GM12801 (cell line): ENCODE data around the gene PTPRT.

Experiments used
- TF ChIP-seq, protein P1 (sequence below): IDR thresholded peaks from one replicate; pipeline ENCODE4 v1.5.1; 2011; ENCODE audit warnings: control low read depth; ENCODE audit not compliant: insufficient read length; ENCODE audit errors: extremely low read depth

PTPRT gene

GRCh38 chr20:43023836-43024235 is 165.9 kb downstream of the PTPRT start:
- TF ChIP-seq, protein P1, sequence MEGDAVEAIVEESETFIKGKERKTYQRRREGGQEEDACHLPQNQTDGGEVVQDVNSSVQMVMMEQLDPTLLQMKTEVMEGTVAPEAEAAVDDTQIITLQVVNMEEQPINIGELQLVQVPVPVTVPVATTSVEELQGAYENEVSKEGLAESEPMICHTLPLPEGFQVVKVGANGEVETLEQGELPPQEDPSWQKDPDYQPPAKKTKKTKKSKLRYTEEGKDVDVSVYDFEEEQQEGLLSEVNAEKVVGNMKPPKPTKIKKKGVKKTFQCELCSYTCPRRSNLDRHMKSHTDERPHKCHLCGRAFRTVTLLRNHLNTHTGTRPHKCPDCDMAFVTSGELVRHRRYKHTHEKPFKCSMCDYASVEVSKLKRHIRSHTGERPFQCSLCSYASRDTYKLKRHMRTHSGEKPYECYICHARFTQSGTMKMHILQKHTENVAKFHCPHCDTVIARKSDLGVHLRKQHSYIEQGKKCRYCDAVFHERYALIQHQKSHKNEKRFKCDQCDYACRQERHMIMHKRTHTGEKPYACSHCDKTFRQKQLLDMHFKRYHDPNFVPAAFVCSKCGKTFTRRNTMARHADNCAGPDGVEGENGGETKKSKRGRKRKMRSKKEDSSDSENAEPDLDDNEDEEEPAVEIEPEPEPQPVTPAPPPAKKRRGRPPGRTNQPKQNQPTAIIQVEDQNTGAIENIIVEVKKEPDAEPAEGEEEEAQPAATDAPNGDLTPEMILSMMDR = no peak

DNA sequence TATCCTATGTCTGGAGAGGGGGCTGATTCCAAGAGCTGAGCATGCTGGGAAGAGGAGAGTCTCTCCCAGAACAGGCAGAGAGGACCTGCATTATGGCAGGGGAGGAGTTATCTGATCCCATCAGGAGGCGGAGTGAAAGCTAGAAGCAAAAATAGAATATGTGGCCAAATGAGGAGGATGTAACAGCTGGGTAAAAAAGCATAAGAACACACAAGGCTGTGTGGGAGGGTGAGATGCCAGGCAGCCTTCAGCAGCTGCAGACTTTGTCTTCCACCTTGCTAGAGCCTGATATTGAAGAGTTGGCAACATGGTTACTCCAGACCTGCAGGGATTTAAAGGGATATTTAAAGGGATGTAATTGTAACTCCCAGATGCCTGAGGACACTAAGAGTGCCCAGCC is 167.1 kb downstream of the PTPRT start:
- TF ChIP-seq, protein P1 = no peak

DNA sequence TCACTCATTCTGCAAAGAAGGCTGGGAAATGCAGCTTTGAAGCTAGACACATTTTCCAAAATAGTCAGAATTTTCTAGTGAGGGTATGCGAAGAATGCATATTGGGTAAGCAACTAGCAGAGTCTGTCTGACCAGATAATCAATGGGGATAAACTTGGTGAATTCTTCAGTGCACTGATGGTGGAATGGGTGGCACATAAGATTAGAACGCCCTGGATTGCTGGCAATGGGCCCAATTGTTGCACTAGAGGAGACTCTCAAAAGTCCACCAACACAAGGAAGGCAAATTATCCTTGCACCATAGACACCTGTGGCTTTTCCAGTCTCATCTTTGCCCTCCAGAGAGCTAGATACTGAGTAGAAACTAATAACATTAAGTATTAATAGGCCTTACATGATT is 167.6 kb downstream of the PTPRT start:
- TF ChIP-seq, protein P1 = no peak

GRCh38 chr20:43017241-43018030 is 172.3 kb downstream of the PTPRT start:
- TF ChIP-seq, protein P1 = no peak

DNA sequence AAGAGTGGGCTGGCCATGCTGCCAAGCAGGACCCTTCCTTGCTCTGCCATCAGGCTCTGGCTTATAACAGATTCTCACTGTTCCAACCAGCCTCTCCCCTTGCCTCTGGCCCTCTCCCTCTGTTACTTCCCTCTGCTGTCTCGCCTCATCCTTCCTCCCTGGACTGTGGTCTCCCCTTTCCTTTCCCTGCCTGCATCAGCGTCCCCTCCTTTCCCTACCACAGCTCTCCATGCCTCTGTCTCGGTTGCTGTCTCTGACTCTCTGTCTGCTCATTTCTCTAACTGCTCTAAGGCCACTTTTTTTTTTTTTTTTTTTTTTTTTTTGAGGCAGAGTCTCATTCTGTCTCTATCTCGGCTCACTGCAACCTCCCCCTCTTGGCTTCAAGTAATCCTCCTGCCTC is 173.4 kb downstream of the PTPRT start:
- TF ChIP-seq, protein P1 = no peak

- TF ChIP-seq, protein P1 = no peak
These were observed 174.1 kb downstream of the PTPRT start for GRCh38 chr20:43015566-43015965.

DNA sequence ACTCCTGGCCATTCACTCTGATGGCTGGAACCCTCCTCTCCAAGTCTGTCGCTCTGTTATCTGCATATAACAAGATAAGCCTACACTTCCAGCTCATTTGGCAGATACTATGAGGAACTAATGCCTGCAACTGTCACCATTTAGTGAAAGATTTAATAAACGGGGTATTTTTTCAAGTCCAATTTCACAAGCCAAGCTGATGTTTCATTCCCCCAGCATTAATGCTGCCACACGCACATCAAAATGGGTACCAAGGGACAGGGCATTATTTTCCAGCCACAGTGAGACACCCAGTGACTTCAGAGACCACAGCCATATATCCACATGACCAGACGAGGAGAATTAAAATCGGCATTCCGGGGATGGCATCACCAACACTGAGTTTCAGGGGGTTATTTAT is 175.5 kb downstream of the PTPRT start:
- TF ChIP-seq, protein P1 = no peak

- TF ChIP-seq, protein P1 = no peak
These were observed 178.2 kb downstream of the PTPRT start for GRCh38 chr20:43011491-43011890.
